Breast epithelium (tissue), 4 donors: ENCODE measurements around the gene ZNF117. TPM values are rescaled to one million over a fixed set of nuclear protein-coding genes. Genes with fewer than 3 reads are reported as not detected.
A peak's percentile ranks its signal among the peaks of the same experiment; 100 is the strongest.
"Not testable (repeated sequence)": the region's sequence is repeated elsewhere in the genome, so short reads cannot be mapped to it uniquely, and the experiment has no call there.

Experiments
- DNase-seq, 2 donors: peaks; one replicate each; pipeline ENCODE4 v3.0.0-alpha.2; 2019; ENCODE audit warnings: low spot score in 2 of 2
- H3K27ac ChIP-seq, 2 donors: fragments of 200-600 bp; sonication (generic) in 1 of 2; one replicate each; pipeline ENCODE4 v1.5.1; 2016 to 2019; ENCODE audit warnings: mild to moderate bottlenecking in 1 of 2
- H3K27me3 ChIP-seq, 2 donors: fragments of 200-600 bp; sonication (generic) in 1 of 2; one replicate each; pipeline versions ENCODE4 v1.5.1 to v1.6.0; 2017 to 2019; ENCODE audit warnings: control low read depth in 1 of 2, mild to moderate bottlenecking in 1 of 2
- H3K36me3 ChIP-seq: fragments of 200-600 bp; one replicate; pipeline ENCODE4 v1.5.1; 2019
- H3K4me1 ChIP-seq, 2 donors: fragments of 200-600 bp; sonication (generic); one replicate each; pipeline ENCODE4 v1.5.1; 2016 to 2019; ENCODE audit warnings: control low read depth in 1 of 2
- H3K4me3 ChIP-seq, 3 donors: fragments of 200-600 bp; sonication (generic); 1 replicate in 2 of 3; 2 replicates in 1 of 3; pipeline ENCODE4 v1.5.1; 2016 to 2019; ENCODE audit warnings: mild to moderate bottlenecking in 3 of 3, moderate library complexity in 2 of 3
- H3K9me3 ChIP-seq, 2 donors: fragments of 200-600 bp; sonication (generic) in 1 of 2; one replicate each; pipeline ENCODE4 v1.5.1; 2016 to 2019; ENCODE audit warnings: control low read depth in 1 of 2
- CTCF ChIP-seq, 3 donors: fragments of 450-650 bp; IDR thresholded peaks; one replicate each; pipeline ENCODE4 v1.5.1; 2016 to 2017; ENCODE audit warnings: antibody characterized with exemption in 3 of 3, mild to moderate bottlenecking in 3 of 3, moderate library complexity in 3 of 3
- POLR2A ChIP-seq: fragments of 450-650 bp; IDR thresholded peaks from one replicate; pipeline ENCODE4 v1.6.1; 2016; ENCODE audit warnings: antibody characterized with exemption, mild to moderate bottlenecking, moderate library complexity
- POLR2AphosphoS5 ChIP-seq, 3 donors: sonication (generic); formaldehyde crosslinking; IDR thresholded peaks; one replicate each; pipeline ENCODE4 v1.6.1; 2017; ENCODE audit warnings: antibody characterized with exemption in 3 of 3
- intact Hi-C: fragments of 100-400 bp; cut with DNase I; formaldehyde crosslinking; loops from one replicate; pipeline ENCODE4 v1.15.1; 2023; ENCODE audit warnings: low total_unique reads
- total RNA-seq, 3 donors: library from RNA; depleted of rRNA; stranded (reverse); fragments of >200 nt; gene quantifications; one replicate each; pipeline ENCODE4 v1.1.0, GENCODE V29; 2016

Gene ZNF117
- total RNA-seq, 3 donors from 2014 or later = 37.4 to 49.1 (median 43.6) TPM

DNA sequence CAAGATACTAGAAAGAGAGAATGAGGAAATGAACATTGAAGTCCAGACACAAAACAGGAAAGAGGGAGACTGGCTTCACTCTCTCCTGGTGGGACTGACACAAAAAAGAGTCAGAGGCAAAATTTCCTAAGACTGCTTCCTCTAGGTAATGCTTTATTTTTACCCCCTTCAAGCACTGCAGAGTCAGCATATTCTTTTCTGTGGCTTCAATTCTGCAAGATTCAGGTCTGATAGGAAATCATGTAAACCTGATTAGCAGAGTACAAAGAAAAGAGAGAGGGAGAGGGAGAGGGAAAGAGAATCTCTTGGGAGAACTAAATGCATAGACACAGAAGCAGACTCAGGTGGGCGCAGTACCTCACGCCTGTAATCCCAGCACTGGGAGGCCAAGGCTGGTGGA lies 18.6 kb upstream of the ZNF117 start:
- H3K27ac ChIP-seq, H3K27me3 ChIP-seq, H3K4me3 ChIP-seq, H3K36me3 ChIP-seq, intact Hi-C loops, DNase-seq, H3K9me3 ChIP-seq, H3K4me1 ChIP-seq: not testable (repeated sequence)

GRCh38 chr7:65007036-65007435 lies 16.2 kb upstream of the ZNF117 start:
- Histone ChIP-seq H3K27ac (peak overlapping the region; percentile 87 to 94), H3K4me3 (peak overlapping the region; percentile 64 to 88 (median 78))
- DNase-seq, H3K27me3 ChIP-seq, intact Hi-C loops, H3K36me3 ChIP-seq, H3K9me3 ChIP-seq, H3K4me1 ChIP-seq: not testable (repeated sequence)

GRCh38 chr7:65006094-65006992 lies 15.5 kb upstream of the ZNF117 start, which contains the start of gene ERV3-1:
ERV3-1 (minus strand) TSS chr7:65006687; CDS start chr7:64993026, 13,661 bp downstream.
- peaks cover 0 to 9% of the 10 kb centered on the region in 2 donors for H3K4me1 ChIP-seq
- intact Hi-C loops = no loop called here
- peak within 1 kb of the TSS; percentile 64 to 88 (median 78) for H3K4me3 ChIP-seq
- H3K9me3 ChIP-seq = no peaks in the 10 kb centered on the region
- H3K27me3 ChIP-seq = no peaks in the 10 kb centered on the region
- H3K36me3 ChIP-seq = no peaks in the 10 kb centered on the region
- DNase-seq = peak; percentile 95 to 97
- H3K27ac ChIP-seq = peak within 1 kb of the TSS; percentile 87 to 94
- peak; percentile 93 to 99 (median 98) for TF ChIP-seq POLR2AphosphoS5 (IDR thresholded peaks at IDR 0.05)
- TF ChIP-seq POLR2A = peak; percentile 95
- TF ChIP-seq CTCF (IDR thresholded peaks at IDR 0.05) = peak in 2 of 3 donors; percentile 16 to 19

DNA sequence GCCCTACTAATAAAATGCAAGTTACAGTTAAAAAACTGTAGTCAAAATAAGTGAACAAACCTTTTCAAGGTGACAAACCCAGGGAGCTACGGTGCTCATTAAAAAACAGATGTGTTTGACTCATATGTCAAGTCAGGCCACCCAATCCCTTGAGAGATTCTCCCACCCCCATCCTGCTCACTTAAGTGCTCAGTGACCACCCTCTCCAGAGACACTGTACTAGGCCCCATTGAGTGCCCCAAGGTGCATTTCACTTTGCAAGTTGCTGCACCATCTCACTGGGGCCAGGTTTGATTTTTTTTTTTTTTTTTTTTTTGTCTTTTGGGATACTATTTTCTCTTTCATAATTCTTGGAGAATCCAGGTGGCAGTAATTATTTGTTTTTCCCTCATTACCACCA lies 13.7 kb upstream of the ZNF117 start:
- DNase-seq = no peak
- H3K27me3 ChIP-seq = no peaks in the 10 kb centered on the region
- peaks cover 0 to 9% of the 10 kb centered on the region in 2 donors for H3K4me1 ChIP-seq
- intact Hi-C loops = loop anchor here (5.0 kb wide), 1 partner anchor 33 kb away; no protein-coding TSS in a partner anchor
- peak overlapping the region in 1 of 3 donors; percentile 88 for H3K4me3 ChIP-seq
- TF ChIP-seq CTCF (IDR thresholded peaks at IDR 0.05) (no peak), POLR2AphosphoS5 (IDR thresholded peaks at IDR 0.05) (no peak), POLR2A (no peak)
- H3K27ac ChIP-seq = no peak overlapping the region
- no peaks in the 10 kb centered on the region for H3K36me3 ChIP-seq
- H3K9me3 ChIP-seq = no peaks in the 10 kb centered on the region

GRCh38 chr7:65002972-65003585 lies 12.2 kb upstream of the ZNF117 start:
- intact Hi-C loops = loop anchor here (5.0 kb wide), 1 partner anchor 34 kb away; no protein-coding TSS in a partner anchor
- Histone ChIP-seq H3K4me1 (peaks cover 0 to 9% of the 10 kb centered on the region in 2 donors), H3K36me3 (no peaks in the 10 kb centered on the region), H3K27ac (no peak overlapping the region), H3K9me3 (no peaks in the 10 kb centered on the region), H3K4me3 (no peak overlapping the region), H3K27me3 (no peaks in the 10 kb centered on the region)
- no peak for TF ChIP-seq POLR2AphosphoS5 (IDR thresholded peaks at IDR 0.05)
- no peak for DNase-seq

DNA sequence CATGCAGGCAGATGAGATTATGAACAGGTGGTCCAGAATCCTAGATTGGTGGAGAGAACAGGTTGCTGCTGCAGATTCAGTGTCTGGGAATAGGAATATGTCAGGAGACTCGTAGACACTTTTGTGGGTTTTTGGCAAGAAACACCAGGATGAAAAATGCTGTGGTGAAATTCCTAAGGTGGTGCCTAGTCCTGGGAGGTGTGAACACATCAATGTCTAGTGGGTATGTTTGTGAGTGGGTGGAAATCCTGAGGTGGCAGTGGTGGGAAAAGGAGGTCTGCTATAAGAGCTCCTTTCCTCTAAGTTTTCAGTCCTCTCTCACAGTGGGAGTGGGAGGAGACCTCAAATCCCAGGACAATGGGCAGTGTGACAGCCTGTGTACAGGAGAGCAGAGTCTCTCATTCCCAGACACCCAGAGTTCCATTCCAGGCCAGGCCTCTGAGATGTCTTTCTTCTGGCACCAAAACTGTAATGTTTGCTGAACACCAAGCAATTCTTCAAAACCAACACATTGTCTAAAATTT lies 10.5 kb upstream of the ZNF117 start:
- intact Hi-C loops = loop anchor here (5.0 kb wide), 1 partner anchor 36 kb away; no protein-coding TSS in a partner anchor
- Histone ChIP-seq H3K4me1 (peaks cover 0 to 9% of the 10 kb centered on the region in 2 donors), H3K27me3 (no peaks in the 10 kb centered on the region), H3K27ac (peak overlapping the region in 1 of 2 donors; percentile 2), H3K36me3 (no peaks in the 10 kb centered on the region), H3K9me3 (peaks cover under 1 to 2% of the 10 kb centered on the region in 2 donors), H3K4me3 (no peak overlapping the region)
- TF ChIP-seq POLR2A (no peak), POLR2AphosphoS5 (IDR thresholded peaks at IDR 0.05) (no peak), CTCF (IDR thresholded peaks at IDR 0.05) (no peak)
- no peak for DNase-seq
